ENCODE data around the gene SNX15.

Gene SNX15

DNA sequence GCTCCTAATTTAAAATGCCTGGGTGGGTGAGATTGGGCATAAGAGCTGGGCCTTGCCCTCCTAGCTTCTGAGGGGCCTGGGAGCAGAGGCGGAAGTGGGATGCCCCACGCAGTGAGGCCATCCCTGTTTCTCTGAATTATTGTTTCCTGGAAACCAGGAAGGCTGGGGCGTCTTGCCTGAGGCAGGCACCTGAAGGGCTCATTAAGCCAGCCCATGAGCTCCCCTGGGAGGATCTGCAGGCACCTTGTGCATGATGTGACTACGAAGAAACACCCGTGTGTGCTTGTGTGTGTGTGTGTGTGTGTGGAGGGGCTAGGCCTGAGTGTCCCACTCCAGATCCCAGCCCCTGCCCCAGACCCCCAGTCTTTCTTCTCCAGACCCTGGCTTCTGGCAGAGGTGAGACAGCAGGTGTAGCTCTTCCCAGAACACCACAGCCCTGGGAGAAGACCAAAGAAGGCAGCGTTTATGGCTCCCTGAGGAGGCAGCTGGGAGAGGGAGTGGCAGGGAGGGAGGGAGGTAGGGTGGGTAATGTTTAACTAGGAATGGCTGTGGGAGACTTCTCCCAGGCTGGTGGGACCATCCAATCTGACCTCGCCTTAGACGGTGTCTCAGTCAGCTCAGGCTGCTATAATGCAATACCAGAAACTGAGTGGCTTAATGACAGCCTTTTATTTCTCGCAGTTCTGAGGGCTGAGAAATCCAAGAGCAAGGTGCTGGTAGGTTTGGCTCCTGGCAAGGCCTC is 28.4 kb upstream of the SNX15 start:
- Histone ChIP-seq H3K79me2 (ENCODE audit: insufficient read depth, low read length) (no peaks in the 10 kb centered on the region), H4K20me1 (ENCODE audit: insufficient read depth, low read length) (no peaks in the 10 kb centered on the region), H3K36me3 (ENCODE audit: insufficient read depth, low read length) (no peaks in the 10 kb centered on the region), H3K4me1 (ENCODE audit: insufficient read depth, low read length, severe bottlenecking) (no peaks in the 10 kb centered on the region), H3K9me2 (ENCODE audit: low read depth, low read length) (no peaks in the 10 kb centered on the region), H3K27ac (ENCODE audit: low read depth, low read length, poor library complexity, severe bottlenecking) (no peak overlapping the region), H3K4me3 (ENCODE audit: low read depth, low read length, poor library complexity, severe bottlenecking) (no peak overlapping the region), H3K4me2 (ENCODE audit: low read length) (no peak overlapping the region), H3K27me3 (ENCODE audit: insufficient read depth, low read length) (no peaks in the 10 kb centered on the region), H3K9ac (ENCODE audit: low read length) (no peak overlapping the region), H3K9me3 (ENCODE audit: low read length) (no peaks in the 10 kb centered on the region), H3F3A (ENCODE audit: insufficient read depth, low read length) (no peaks in the 10 kb centered on the region), H2AFZ (ENCODE audit: low read length) (no peak overlapping the region)
- TF ChIP-seq EZH2 (IDR thresholded peaks at IDR 0.05; ENCODE audit: borderline replicate concordance, low read length) = no peak
- TF ChIP-seq, protein P1, sequence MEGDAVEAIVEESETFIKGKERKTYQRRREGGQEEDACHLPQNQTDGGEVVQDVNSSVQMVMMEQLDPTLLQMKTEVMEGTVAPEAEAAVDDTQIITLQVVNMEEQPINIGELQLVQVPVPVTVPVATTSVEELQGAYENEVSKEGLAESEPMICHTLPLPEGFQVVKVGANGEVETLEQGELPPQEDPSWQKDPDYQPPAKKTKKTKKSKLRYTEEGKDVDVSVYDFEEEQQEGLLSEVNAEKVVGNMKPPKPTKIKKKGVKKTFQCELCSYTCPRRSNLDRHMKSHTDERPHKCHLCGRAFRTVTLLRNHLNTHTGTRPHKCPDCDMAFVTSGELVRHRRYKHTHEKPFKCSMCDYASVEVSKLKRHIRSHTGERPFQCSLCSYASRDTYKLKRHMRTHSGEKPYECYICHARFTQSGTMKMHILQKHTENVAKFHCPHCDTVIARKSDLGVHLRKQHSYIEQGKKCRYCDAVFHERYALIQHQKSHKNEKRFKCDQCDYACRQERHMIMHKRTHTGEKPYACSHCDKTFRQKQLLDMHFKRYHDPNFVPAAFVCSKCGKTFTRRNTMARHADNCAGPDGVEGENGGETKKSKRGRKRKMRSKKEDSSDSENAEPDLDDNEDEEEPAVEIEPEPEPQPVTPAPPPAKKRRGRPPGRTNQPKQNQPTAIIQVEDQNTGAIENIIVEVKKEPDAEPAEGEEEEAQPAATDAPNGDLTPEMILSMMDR (IDR thresholded peaks at IDR 0.05; ENCODE audit: low read length) = no peak

DNA sequence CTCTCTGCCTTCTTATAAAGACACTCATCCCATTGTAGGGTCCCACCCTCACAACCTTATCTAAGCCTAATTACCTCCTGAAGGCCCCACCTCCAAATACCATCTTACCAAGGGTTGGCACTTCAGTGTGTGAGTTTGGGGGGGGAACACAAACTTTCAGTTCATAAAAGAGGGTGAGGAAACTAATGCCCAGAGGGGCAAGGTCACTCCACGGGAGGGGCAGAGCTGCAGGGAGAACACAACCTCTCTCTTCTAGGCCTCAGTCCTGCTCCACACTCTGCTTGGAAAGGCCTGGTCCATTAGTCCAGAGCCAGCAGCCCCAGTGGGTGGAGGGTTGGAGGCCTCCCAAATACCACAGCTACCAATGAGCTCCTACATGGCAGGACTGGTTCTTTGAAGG is 27.8 kb upstream of the SNX15 start:
- Histone ChIP-seq H3K9me3 (ENCODE audit: low read length) (no peaks in the 10 kb centered on the region), H3K27me3 (ENCODE audit: insufficient read depth, low read length) (no peaks in the 10 kb centered on the region), H3K79me2 (ENCODE audit: insufficient read depth, low read length) (no peaks in the 10 kb centered on the region), H3K9ac (ENCODE audit: low read length) (no peak overlapping the region), H3K4me1 (ENCODE audit: insufficient read depth, low read length, severe bottlenecking) (no peaks in the 10 kb centered on the region), H4K20me1 (ENCODE audit: insufficient read depth, low read length) (no peaks in the 10 kb centered on the region), H3F3A (ENCODE audit: insufficient read depth, low read length) (no peaks in the 10 kb centered on the region), H3K9me2 (ENCODE audit: low read depth, low read length) (no peaks in the 10 kb centered on the region), H2AFZ (ENCODE audit: low read length) (no peak overlapping the region), H3K4me3 (ENCODE audit: low read depth, low read length, poor library complexity, severe bottlenecking) (no peak overlapping the region), H3K36me3 (ENCODE audit: insufficient read depth, low read length) (no peaks in the 10 kb centered on the region), H3K4me2 (ENCODE audit: low read length) (no peak overlapping the region), H3K27ac (ENCODE audit: low read depth, low read length, poor library complexity, severe bottlenecking) (no peak overlapping the region)
- TF ChIP-seq EZH2 (IDR thresholded peaks at IDR 0.05; ENCODE audit: borderline replicate concordance, low read length) = no peak
- TF ChIP-seq, protein P1 (IDR thresholded peaks at IDR 0.05; ENCODE audit: low read length) = no peak

DNA sequence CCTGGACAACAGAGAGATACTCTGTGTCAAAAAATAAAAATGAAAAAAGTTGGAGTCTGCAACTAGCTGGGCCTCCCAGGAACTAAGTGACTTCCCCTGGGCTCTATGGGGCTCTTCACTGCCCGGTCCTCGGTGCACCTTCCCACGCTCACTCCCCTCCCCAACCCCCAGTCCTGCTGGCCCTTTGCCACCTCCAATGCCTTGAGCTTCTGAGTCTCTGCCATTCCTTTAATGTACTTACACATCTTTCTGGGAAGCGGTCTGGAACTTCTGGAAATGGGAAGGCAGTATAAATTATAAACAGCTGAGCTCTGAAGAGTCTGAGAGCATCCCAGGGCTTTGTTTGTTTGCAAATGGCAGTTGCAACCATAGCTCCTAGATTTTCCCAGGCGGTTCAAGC is 24.5 kb upstream of the SNX15 start:
- no peaks in the 10 kb centered on the region for H4K20me1 ChIP-seq (ENCODE audit: insufficient read depth, low read length)
- no peak overlapping the region for H3K4me3 ChIP-seq (ENCODE audit: low read depth, low read length, poor library complexity, severe bottlenecking)

More for the DNA sequence above, 24.5 kb upstream of the SNX15 start:
- no peak overlapping the region for H2AFZ ChIP-seq (ENCODE audit: low read length)
- no peak overlapping the region for H3K4me2 ChIP-seq (ENCODE audit: low read length)
- no peaks in the 10 kb centered on the region for H3F3A ChIP-seq (ENCODE audit: insufficient read depth, low read length)
- H3K27me3 ChIP-seq (ENCODE audit: insufficient read depth, low read length) = no peaks in the 10 kb centered on the region
- H3K36me3 ChIP-seq (ENCODE audit: insufficient read depth, low read length) = no peaks in the 10 kb centered on the region
- H3K4me1 ChIP-seq (ENCODE audit: insufficient read depth, low read length, severe bottlenecking) = no peaks in the 10 kb centered on the region
- H3K9ac ChIP-seq (ENCODE audit: low read length) = no peak overlapping the region
- H3K9me3 ChIP-seq (ENCODE audit: low read length) = no peaks in the 10 kb centered on the region
- H3K9me2 ChIP-seq (ENCODE audit: low read depth, low read length) = no peaks in the 10 kb centered on the region
- TF ChIP-seq EZH2 (IDR thresholded peaks at IDR 0.05; ENCODE audit: borderline replicate concordance, low read length) = no peak
- TF ChIP-seq, protein P1 (IDR thresholded peaks at IDR 0.05; ENCODE audit: low read length) = no peak
- no peak overlapping the region for H3K27ac ChIP-seq (ENCODE audit: low read depth, low read length, poor library complexity, severe bottlenecking)
- H3K79me2 ChIP-seq (ENCODE audit: insufficient read depth, low read length) = no peaks in the 10 kb centered on the region

Data from OCI-LY1 (cell line).